NCI-H1436 treated with DMSO at 0.1 percent for 48 hours (cell line): ENCODE data around the gene ZNF423.

Source experiments
- DNase-seq: peaks from one replicate; lab custom pipeline; 2025; lab: John Stamatoyannopoulos, UW

Gene ZNF423

DNA sequence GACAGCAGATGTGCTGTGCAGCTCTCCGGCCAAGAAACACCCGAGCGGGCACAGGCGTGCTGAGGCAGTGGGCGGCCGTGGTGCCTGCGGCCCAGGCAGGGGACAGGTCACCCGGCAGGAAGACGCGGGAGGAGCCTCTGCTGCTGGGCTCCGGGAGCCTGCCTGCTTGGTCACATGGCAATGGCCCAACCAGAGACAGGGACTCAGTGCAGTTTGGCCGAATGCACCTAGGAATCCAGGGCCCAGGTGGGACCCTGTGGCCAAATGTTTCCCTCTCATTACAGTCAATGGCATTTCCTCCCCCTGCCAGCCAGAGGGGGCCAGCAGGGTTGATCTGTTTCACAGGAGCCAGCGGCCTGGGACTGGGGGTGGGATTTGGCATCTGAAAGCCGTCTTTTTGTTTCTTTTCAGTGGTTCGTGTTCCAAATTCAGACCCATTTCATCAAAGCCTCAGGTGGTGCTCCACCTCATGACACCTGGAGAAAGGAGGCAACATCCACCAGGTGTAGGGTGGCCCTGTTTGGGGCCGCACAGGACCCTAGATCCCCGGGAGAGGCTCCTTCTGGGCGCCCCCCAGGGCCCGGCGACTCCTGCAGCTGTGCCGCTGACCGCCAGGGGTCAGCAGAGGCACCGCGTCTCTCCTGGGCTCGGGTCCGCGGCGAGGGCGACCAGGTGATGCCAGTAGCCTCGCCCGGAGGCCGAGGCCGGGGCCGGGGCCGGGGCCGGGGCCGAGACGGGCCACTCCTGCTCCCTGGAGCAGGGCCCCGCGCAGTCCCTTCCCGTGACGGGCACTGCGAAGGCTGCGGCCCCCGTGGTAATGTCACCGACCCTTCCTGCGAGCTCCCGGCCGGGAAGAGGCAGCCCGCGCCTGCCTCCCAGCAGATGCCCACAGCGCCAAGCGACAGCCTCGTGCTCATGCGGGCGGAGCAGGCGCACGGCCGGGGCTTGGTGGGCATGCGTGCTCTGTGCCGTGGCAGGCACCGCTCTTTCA is 363.8 kb downstream of the ZNF423 start:
- no peak for DNase-seq

DNA sequence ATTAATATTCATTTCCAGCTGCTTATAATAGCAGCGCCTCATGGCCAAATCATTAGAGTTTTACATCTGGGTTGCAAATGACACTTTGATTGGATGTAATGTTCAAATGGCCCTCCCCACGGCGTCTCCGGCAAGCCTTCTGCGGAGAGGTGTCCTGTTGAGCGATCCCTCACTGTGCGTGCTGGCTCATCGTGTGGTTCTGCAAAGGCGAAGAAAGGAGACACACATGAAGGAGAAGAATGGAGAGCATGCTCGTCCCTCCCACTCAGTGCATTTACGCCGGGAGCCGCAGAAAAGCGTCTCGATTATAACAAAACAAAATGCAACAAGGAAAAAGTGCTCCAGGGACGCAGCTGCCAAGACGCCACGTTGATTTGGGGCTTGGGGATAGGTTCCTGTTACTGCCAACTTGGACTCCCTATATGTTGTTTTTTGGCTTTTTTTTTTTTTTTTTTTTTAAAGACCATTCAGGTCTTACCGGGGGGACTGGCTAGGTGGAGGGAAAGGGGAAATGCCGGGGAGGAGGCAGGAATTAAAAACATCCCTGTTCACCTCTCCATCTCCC is 364.7 kb downstream of the ZNF423 start:
- no peak for DNase-seq

DNA sequence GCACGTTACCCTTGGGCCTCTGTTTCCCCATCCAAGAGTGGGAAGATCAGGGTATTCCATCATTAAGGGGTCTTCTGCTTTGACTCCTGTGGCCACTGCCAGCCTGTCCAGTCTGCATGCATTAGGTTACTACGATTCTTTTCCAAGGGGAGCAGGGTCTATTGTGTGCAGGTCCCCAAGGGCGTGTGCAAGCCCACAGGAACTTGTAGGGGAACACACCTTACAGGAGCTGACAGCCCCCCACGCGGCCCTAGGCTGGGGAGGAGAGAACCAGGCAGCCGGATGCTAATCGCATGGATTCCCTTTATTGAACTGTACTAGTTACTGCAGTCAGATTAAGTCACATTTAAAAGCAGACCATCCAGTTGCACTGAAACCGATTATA is 365.6 kb downstream of the ZNF423 start:
- DNase-seq, result no peak

DNA sequence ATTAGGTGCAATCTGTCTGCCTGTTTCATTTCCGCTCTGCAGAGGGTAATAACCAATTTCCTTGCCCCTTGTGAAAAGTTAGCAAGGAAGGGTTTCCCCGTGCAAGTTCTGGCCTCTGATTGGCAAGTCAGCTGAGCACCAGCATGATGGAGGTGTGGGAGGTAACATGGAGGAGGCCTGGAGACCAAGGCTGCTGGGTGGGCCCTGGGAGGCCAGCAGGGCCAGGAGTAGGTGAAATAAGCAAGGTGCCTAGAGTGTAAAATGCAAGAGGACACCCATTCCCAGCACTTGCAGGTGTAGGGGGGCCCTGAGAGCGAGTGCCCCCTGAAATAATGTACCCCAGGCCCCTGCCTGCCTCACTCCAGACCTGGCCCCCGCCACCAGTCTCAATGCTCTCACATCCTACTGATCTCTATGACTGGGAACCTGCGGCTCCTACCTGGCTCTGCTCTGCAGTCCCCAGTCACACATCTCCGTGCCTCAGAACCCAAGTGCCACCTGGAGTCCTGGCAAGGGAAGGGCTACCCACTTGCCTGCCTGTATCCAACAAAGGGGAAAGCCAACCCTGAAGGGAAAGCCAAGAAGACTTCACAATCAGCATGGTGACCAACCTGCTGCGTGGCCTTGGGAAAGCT is 366.1 kb downstream of the ZNF423 start:
- peak; percentile 33 for DNase-seq

DNA sequence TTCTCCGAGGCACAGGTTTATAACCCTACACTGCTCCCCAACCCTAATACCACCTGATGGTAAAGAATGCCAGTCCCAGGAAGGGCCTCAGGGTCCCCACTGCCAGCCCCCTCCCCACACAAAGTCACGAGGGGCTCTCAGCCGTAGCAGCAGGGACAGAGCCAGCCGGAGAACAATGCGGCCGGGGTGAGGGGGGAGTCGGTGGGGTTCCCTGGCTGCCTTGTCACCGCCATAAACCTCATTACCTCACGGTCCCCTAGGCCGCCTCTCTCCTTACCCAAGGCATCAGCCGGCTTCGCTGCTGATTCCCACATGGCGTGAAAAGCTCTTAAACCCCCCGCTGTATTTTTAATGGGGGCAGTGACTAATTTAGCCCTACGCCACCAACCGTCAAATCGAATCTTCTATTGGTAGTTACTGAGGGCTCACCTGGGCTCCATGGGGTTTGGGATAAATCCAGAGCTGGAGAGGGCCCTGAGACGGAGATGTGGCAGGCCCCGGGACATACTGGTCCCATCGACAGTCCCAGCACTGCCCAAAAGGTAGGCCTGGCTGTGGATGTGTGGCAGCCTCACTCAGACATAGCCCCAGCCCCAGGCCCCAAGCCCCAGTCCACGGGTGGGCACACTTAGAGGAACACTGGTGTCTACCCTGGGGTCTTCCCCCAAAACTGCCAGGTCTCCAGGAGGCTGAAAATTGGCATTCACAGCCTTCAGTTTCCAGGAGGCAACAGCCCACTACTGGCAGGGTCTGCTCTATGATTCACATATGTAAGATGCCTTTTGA is 367.0 kb downstream of the ZNF423 start:
- DNase-seq, result no peak

DNA sequence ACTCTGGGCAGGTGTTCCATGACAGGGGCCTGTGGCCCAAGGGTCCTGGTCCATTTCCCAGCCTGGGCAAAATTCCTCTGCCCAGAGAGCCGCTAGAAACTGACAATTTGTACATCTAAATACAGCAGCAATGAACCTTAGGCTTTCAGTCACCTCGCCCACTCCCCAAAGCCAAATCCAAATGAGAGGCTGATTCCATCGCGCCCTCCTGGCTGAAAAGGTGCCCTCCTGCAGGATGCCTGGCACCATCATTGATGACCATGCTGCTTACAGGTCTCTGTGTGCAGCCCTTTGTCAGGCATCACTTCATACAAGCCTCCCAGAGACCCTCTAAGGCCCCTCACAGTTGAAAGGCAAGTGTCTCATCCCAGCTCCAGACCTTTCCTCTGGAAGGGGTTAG is 367.6 kb downstream of the ZNF423 start:
- DNase-seq, result no peak

DNA sequence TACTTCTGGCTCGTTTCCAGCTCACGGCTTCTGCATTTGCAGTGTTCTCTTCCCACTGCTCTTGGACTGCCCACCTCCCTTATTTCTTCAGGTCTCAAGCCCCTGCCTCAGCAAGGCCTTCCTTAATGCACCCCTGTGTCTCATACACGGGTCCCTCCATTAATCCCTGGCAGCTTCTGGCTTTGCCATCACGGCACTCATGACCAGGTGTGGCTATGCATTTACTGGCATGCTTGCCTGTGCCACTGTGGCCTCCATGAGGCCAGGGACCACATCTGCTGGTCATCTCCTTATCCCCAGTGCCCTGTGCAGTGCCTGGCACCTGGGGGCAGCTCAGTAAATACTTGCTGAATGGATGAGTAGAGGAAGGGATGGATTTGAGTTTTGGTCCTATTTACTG is 368.2 kb downstream of the ZNF423 start:
- no peak for DNase-seq

DNA sequence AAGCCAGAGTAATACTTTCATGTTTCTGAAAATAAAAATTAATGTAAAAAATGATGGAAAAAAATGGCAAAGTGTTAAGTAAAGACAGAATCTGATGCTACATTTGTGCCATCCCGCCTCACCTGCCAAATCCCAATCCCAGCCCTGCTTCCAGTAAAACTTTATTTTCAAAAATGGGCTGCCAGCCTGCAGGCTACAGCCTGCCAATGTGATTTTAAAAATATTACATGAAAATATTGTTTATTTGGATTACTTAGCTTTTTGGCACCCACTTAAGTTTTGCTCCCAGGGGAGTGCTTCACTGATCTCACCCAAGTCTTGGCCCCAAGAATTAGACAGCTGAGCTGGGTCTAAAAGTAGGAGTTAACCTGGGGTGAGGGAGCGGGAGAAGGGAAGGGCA is 369.5 kb downstream of the ZNF423 start:
- DNase-seq, result no peak

DNA sequence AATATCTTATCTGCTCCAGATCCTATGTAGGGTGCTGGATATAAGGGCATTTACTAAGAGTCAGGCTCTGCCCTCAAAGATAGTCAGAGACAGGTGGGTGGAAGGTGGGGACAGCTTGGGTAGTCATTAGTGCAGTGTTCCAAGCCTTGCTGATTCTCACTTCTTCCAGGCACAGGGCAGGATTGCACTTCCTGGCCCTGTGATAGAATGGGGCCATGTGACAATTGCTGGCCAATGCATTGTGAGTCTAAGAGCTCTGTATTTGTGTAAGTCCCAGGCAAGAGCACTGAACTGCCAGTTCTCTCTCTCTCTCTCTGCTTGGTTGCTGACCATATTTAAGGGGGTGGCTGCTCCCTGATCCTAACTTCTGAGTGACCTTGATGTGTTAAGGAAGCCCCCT is 370.2 kb downstream of the ZNF423 start:
- no peak for DNase-seq

DNA sequence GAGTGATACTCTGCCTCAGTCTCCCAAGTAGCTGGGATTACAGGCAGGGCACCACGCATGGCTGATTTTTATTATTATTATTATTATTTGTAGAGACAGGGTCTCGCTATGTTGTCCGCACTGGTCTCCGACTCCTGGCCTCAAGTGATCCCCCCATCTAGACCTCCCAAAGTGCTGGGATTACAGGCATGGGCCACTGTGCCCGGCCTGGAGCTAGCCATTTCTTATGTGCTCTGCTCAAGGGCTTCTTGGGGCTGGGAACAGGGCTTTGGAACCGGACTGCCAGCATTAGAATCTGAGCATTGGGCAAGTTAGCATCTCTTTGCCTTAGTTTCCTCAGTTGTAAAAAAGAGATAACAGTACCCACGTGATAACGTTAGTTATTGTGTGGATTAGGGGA is 371.0 kb downstream of the ZNF423 start:
- no peak for DNase-seq

DNA sequence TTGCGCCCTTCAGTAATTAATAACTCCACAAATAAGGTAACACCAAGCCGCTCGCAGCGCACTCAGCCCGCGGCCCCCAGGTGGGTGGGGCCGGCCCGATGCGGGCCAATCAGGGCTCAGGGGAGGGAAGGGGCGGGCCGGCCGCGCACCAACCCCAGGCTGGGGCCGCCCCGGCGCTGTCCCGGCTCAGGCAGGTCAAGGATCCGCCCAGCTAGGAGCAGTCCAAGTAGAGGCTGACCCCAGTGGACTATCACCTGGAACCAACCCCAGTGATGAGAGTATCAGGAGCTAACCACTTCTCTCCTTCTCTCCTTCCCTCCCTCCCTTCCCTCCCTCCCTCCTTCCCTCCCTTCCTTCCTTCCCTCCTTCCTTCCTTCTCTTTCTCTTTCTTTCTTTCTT is 371.5 kb downstream of the ZNF423 start:
- DNase-seq, result no peak

DNA sequence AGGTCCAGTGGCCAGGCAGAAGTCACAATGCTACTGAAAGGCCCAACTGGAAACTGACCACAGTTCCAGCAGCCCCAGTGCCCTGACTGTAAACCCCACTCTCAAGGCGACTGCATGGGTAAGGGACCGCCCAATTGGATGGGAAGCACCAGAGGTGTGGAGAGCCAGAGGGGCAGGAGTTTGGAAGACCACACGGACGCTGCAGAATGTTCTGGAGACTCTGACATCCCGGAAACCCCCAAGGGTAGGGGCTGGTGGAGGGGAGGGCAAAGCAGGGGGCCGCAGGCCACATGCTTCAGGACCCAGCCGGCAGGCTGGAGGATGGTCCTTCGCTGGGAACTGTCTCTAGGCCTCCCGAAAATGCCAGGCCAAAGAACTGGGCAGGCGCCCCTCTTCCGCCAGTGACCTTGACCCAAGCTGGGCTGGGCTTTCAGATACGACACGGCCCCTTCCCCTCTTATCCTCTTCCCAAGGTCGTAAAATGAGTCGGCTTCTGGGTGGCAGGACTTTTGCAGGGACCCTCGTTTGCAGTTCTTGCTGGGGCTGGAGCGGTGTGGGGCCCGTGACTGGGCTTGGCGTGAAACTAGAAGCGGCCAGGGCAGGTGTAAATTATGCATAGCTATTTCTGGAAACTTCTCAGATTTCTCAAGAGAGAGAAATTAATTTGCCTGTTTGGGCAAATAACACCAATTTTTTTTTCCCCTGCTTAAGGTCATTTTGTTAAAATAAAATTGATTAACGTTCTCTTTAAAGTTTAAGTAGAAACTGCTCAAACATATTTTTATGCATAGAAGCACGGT is 372.1 kb downstream of the ZNF423 start:
- DNase-seq, result no peak

DNA sequence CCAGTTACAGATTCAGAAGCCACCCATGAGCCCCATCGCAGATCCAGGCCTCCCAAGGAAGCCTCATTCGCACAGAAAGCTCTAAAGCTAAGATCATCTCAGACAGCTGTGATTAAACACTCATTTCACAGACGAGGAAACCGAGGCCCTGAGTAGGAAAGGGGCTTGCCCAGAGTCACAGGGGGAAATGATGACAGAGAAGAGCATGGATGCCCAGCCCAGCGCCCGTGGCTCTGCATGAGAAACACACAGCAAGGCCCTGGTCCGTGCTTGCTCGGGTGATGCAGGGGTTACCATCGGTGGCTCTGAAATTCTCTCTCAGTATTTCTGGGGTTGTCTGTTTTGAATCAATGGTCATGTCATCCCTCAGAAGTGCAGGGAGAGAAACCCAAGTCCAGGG is 372.7 kb downstream of the ZNF423 start:
- DNase-seq, result no peak

DNA sequence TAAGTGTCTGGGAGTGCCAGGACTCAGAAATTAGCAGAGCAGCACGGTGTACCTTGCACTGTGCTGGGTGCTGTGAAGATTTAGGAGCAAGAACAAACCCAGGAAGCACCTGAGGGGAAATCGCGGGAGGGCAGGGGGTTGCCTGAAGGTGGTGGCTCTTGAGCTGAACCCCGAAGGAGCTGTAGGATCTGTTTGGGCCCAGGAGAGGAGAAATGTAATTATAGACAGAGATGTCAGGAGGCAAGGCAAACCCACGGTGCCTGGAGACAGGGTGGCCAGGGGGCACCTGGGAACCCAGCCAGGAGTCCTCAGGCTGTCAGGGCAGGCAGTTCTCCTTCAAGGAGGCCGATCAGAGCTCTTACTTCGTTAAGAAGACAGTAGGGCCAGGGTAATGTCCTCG is 373.2 kb downstream of the ZNF423 start:
- DNase-seq, result no peak

DNA sequence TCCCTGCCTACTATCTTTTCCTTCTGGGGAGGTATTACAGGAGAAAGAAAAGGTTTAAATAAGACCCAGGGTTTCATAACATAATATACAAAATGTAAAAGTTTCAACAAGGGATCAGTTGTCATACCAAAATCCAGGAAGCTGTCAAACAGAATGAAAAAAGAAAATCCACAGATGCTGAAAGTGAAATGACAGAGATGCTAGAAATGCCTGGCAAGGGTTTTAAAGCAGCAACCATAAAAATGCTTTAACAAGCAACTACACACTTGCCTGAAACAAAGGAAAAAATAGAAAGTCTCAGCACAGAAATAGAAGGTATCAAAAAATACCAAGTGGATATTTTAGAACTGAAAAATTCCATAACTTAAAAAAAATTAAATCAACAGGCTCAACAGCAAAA is 377.3 kb downstream of the ZNF423 start:
- no peak for DNase-seq

DNA sequence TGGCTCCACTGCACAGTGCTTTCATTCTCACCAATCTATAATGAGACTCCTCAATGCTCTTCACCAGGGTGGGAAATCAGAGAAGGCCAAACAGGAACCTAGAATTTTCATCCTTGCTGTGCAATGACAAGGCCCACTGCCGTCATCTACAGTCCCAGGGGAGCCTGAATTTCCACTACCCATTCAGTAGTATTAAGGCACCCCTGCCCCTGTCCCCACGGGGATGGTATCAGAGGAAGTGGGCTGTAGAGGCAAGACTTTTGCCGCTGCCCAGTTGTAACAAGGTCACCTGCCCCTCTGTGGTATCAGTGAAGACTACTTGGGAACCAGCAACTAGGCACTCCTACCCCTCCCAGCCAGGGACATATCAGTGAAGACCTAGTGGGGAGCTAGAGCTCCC is 377.8 kb downstream of the ZNF423 start:
- no peak for DNase-seq

DNA sequence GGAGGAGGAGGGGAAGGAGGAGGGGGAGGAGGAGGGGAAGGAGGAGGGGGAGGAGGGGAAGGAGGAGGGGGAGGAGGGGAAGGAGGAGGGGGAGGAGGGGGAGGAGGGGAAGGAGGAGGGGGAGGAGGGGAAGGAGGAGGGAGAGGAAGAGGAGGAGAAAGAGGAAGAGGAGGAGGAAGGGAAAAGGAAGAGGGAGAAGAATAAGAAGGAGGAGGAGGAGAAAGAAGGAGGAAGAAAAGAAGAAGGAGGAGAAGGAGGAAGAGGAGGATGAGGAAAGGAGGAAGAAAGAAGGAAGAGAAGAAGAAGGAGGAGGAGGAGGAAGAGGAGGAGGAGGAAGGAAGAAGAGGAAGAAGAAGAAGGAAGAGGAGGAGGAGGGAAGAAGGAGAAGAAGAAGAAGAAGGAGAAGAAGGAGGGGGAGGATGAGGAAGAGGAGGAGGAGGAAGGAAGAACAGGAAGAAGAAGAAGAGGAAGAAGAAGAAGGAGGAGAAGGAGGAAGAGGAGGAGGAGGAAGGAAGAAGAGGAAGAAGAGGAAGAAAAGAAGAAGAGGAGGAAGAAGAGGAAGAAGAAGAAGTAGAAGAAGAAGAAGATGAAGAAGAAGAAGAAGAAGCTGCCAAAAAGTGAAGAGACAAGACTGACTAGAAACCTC is 378.5 kb downstream of the ZNF423 start:
- no peak for DNase-seq

DNA sequence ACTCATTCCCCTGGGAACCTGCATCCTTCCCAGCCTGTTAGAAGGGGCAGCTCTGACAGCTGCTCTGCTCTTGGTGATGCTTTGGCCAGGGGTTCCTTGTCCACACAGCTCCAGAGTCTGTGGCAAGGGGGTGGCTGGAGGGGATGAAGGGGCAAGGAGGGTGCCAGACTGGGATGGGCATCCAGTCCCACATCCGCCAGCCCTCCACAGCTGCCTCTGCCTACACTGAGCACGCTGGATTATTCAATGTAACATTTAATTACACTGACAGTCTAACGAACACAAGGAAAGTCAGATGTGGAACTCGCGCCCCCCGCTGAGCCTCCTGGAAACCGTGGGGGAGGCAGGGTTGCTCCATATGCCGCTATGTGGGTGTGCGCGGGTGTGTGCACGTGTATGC is 381.2 kb downstream of the ZNF423 start:
- DNase-seq, result no peak

DNA sequence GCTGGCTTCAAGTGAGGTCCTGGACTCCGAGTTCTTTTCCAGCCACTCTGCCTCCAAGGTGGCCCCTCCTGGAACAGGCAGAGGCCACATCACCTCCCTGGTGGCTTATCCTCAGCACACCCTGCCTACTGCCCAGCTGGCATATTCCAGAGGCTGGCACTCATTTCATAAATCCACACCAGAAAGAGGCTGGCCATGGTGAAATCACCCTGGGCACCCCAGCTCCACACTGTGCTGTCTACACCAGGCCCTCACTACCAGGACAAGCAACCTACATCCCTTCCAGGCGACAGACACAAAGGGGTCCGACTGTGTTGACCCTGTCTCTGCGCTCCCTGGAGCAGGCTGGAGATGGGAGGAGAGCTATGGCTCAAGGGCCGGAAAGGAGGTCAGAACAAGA is 382.1 kb downstream of the ZNF423 start:
- no peak for DNase-seq

DNA sequence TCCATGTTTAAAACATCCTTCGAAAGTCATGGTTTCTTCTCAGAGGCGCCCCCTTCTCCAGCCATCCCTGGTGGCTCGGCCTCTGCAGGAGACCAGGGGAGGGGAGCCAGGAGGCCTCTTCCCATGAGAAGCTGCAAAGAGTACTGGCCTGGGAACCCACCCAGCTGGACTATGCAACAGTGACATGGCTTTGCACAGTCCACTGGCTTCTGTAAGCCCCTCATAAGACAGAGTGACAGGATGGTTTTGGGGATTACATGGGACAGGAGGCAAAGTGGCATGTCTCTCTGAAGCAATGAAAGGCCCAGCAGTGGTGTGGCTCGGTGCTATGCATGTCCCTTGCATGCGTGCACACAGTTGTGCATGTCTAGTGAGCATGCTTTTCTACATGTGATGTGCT is 382.8 kb downstream of the ZNF423 start:
- no peak for DNase-seq

DNA sequence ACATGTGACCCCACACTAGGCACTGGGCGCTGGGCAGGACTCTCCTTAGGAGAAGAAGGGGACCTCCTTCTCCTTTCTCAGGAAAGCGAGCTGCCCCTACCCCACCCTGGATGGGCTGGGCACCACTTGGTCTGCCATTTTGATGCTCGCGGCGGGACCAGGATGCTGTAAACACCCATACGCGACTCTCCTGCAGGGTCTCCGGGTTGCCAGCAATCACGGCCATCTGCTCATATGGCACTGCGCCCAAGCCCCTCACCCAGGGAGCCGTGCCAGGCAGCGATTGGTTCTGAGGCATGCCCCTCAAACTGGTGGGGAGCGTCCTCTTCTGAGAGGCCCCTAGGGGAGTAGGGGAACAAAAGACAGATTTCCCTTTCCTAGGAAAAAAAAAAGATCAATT is 383.3 kb downstream of the ZNF423 start:
- DNase-seq, result no peak
